Suprapubic skin (tissue), 2 donors: ENCODE data around the gene ITPKC.

ENCODE experiments used
- EP300 ChIP-seq: sonication (generic); formaldehyde crosslinking; IDR thresholded peaks from one replicate; pipeline ENCODE4 v1.6.1; 2017; ENCODE audit warnings: antibody characterized with exemption
- POLR2A ChIP-seq, 2 donors: fragments of 450-650 bp; IDR thresholded peaks; one replicate each; pipeline ENCODE4 v1.6.1; 2017; ENCODE audit warnings: antibody characterized with exemption in 2 of 2, mild to moderate bottlenecking in 2 of 2, moderate library complexity in 2 of 2

GRCh38 chr19:40721140-40721486 is 4.2 kb downstream of the ITPKC start:
- TF ChIP-seq POLR2A (IDR thresholded peaks at IDR 0.05) (no peak), EP300 (no peak)
